ENCODE results near the gene HMX1. TPM values are rescaled to one million over a fixed set of nuclear protein-coding genes. Genes with fewer than 3 reads are reported as not detected.

HMX1 gene
- total and polyA plus RNA-seq, 9 donors, result not detected

- Histone ChIP-seq H3K36me3 (no peaks in the 10 kb centered on the region), H3K27me3 (no peaks in the 10 kb centered on the region), H3K27ac (no peak overlapping the region), H3K9me3 (no peaks in the 10 kb centered on the region), H3K4me3 (no peak overlapping the region), H3K4me1 (ENCODE audit: insufficient read depth) (no peaks in the 10 kb centered on the region)
- DNase-seq, result no peak
- TF ChIP-seq CTCF (IDR thresholded peaks at IDR 0.05) (no peak), POLR2A (IDR thresholded peaks at IDR 0.05) (no peak), EP300 (IDR thresholded peaks at IDR 0.05) (no peak)
- intact Hi-C loops (cut with DNase I), result no loop called here
- WGBS, 3 donors, result 5 to 20% (median 7%) methylated on average over 39 to 42 of the region's 42 CpGs
Observed at GRCh38 chr4:8866828-8867623, 4.6 kb downstream of the HMX1 start.

- H3K27ac ChIP-seq, result no peak overlapping the region
- no peaks in the 10 kb centered on the region for H3K27me3 ChIP-seq
- intact Hi-C loops (cut with DNase I), result no loop called here
- no peaks in the 10 kb centered on the region for H3K36me3 ChIP-seq
- 12 to 32% (median 22%) methylated on average over 12 of the region's 12 CpGs for WGBS, 3 donors
- TF ChIP-seq EP300 (IDR thresholded peaks at IDR 0.05), result no peak
- no peak for TF ChIP-seq CTCF (IDR thresholded peaks at IDR 0.05)
- TF ChIP-seq POLR2A (IDR thresholded peaks at IDR 0.05), result no peak
- DNase-seq, result no peak
- no peaks in the 10 kb centered on the region for H3K9me3 ChIP-seq
- H3K4me3 ChIP-seq, result no peak overlapping the region
- H3K4me1 ChIP-seq (ENCODE audit: insufficient read depth), result no peaks in the 10 kb centered on the region
Observed at GRCh38 chr4:8866421-8866820, 5.2 kb downstream of the HMX1 start.

GRCh38 chr4:8865681-8866310 lies 5.8 kb downstream of the HMX1 start:
- no peak for DNase-seq
- 40 to 52% (median 46%) methylated on average over 18 of the region's 18 CpGs for WGBS, 3 donors
- TF ChIP-seq EP300 (IDR thresholded peaks at IDR 0.05) (no peak), POLR2A (IDR thresholded peaks at IDR 0.05) (no peak), CTCF (IDR thresholded peaks at IDR 0.05) (no peak)
- Histone ChIP-seq H3K4me1 (ENCODE audit: insufficient read depth) (no peaks in the 10 kb centered on the region), H3K9me3 (no peaks in the 10 kb centered on the region), H3K36me3 (no peaks in the 10 kb centered on the region), H3K27ac (no peak overlapping the region), H3K27me3 (no peaks in the 10 kb centered on the region), H3K4me3 (no peak overlapping the region)
- intact Hi-C loops (cut with DNase I), result no loop called here

- H3K4me1 ChIP-seq (ENCODE audit: insufficient read depth), result no peaks in the 10 kb centered on the region
- no peaks in the 10 kb centered on the region for H3K36me3 ChIP-seq
- no peaks in the 10 kb centered on the region for H3K9me3 ChIP-seq
- no peak for TF ChIP-seq CTCF (IDR thresholded peaks at IDR 0.05)
- TF ChIP-seq EP300 (IDR thresholded peaks at IDR 0.05), result no peak
- TF ChIP-seq POLR2A (IDR thresholded peaks at IDR 0.05), result no peak
- H3K27ac ChIP-seq, result no peak overlapping the region
- H3K27me3 ChIP-seq, result no peaks in the 10 kb centered on the region
- no peak for DNase-seq
- intact Hi-C loops (cut with DNase I), result no loop called here
- H3K4me3 ChIP-seq, result no peak overlapping the region
- WGBS, 3 donors, result 18 to 32% (median 29%) methylated on average over 32 of the region's 32 CpGs
Observed at GRCh38 chr4:8864912-8865680, 6.5 kb downstream of the HMX1 start.
